Testis (tissue), 3 donors: ENCODE measurements around the gene MAP3K14. TPM values are rescaled to one million over a fixed set of nuclear protein-coding genes. Genes with fewer than 3 reads are reported as not detected.

Source experiments
- DNase-seq: peaks from one replicate; pipeline ENCODE4 v3.0.0-alpha.2; 2019
- H3K27ac ChIP-seq, 2 donors: fragments of 200-600 bp; sonication (generic); one replicate each; pipeline ENCODE4 v1.5.1; 2019
- H3K27me3 ChIP-seq: fragments of 200-600 bp; sonication (generic); one replicate; pipeline ENCODE4 v1.5.1; 2019
- H3K36me3 ChIP-seq: fragments of 200-600 bp; sonication (generic); one replicate; pipeline ENCODE4 v1.5.1; 2017; ENCODE audit warnings: low read depth; ENCODE audit errors: missing control alignments
- H3K4me1 ChIP-seq: fragments of 200-600 bp; sonication (generic); one replicate; pipeline ENCODE4 v1.5.1; 2019
- H3K4me3 ChIP-seq, 2 donors: fragments of 200-600 bp; sonication (generic); one replicate each; pipeline ENCODE4 v1.5.1; 2017 to 2019
- H3K9me3 ChIP-seq: fragments of 200-600 bp; sonication (generic); one replicate; pipeline ENCODE4 v1.5.1; 2017
- CTCF ChIP-seq, 3 experiments: fragments of 450-650 bp in 2 of 3; fragments of 200-600 bp in 1 of 3; sonication (generic) in 1 of 3; IDR thresholded peaks; one replicate each; pipeline ENCODE4 v1.5.1; 2016 to 2019; ENCODE audit warnings: antibody characterized with exemption in 3 of 3, mild to moderate bottlenecking in 2 of 3, moderate library complexity in 1 of 3
- POLR2A ChIP-seq: fragments of 450-650 bp; IDR thresholded peaks from one replicate; pipeline ENCODE4 v1.6.1; 2017; ENCODE audit warnings: antibody characterized with exemption, mild to moderate bottlenecking, moderate library complexity
- WGBS, 2 donors: methylation state at CpG; one replicate each; pipeline ENCODE4 v1.1.5; 2018; 5-methylcytosine and 5-hydroxymethylcytosine counted together
- intact Hi-C: fragments of 100-400 bp; cut with DNase I; formaldehyde crosslinking; loops from one replicate; pipeline ENCODE4 v1.15.1; 2023; ENCODE audit warnings: low total_unique reads
- polyA plus RNA-seq: library from polyadenylated mRNA; stranded (reverse); fragments of 350-450 nt; fragmentation: Illumina TruSeq; extraction: RNeasy Lipid Tissue Mini Kit (QIAGEN cat#74804); gene quantifications from one replicate; pipeline ENCODE4 v1.2.3, GENCODE V29; 2014; ENCODE audit warnings: low read depth, low replicate concordance; ENCODE audit not compliant: insufficient read depth
- total RNA-seq, 2 donors: library from RNA; depleted of rRNA; stranded (reverse); fragments of >200 nt; gene quantifications; one replicate each; pipeline ENCODE4 v1.2.3, GENCODE V29; 2016

The MAP3K14 gene
- total and polyA plus RNA-seq, 3 donors from 2014 or later, result 12.4 to 24.9 (median 14.6) TPM

GRCh38 chr17:45310380-45311324, 6.2 kb downstream of the MAP3K14 start:
- no peak for TF ChIP-seq POLR2A
- TF ChIP-seq CTCF (IDR thresholded peaks at IDR 0.05), result no peak
- Histone ChIP-seq H3K27ac (peak overlapping the region in 1 of 2 donors; percentile 31), H3K4me1 (peaks cover 54% of the 10 kb centered on the region), H3K4me3 (no peak overlapping the region), H3K9me3 (no peaks in the 10 kb centered on the region), H3K27me3 (no peaks in the 10 kb centered on the region), H3K36me3 (no peaks in the 10 kb centered on the region)
- intact Hi-C loops, result no loop called here
- WGBS, 2 donors, result 32 to 38% methylated on average over 3 of the region's 3 CpGs
- peak; percentile 59 for DNase-seq

- H3K9me3 ChIP-seq, result no peaks in the 10 kb centered on the region
- 91 to 95% methylated on average over 4 of the region's 4 CpGs for WGBS, 2 donors
- no peak overlapping the region for H3K4me3 ChIP-seq
- H3K27ac ChIP-seq, result no peak overlapping the region
- H3K27me3 ChIP-seq, result no peaks in the 10 kb centered on the region
- intact Hi-C loops, result no loop called here
- DNase-seq, result no peak
- TF ChIP-seq POLR2A (no peak), CTCF (IDR thresholded peaks at IDR 0.05) (no peak)
- no peaks in the 10 kb centered on the region for H3K36me3 ChIP-seq
- peaks cover 45% of the 10 kb centered on the region for H3K4me1 ChIP-seq
Observed at GRCh38 chr17:45309400-45309799, 7.4 kb downstream of the MAP3K14 start.

- Histone ChIP-seq H3K4me3 (no peak overlapping the region), H3K36me3 (no peaks in the 10 kb centered on the region), H3K9me3 (no peaks in the 10 kb centered on the region), H3K27ac (no peak overlapping the region), H3K4me1 (peaks cover 41% of the 10 kb centered on the region), H3K27me3 (no peaks in the 10 kb centered on the region)
- TF ChIP-seq POLR2A, result no peak
- TF ChIP-seq CTCF (IDR thresholded peaks at IDR 0.05), result no peak
- WGBS, 2 donors, result 97 to 99% methylated on average over 5 of the region's 5 CpGs
- intact Hi-C loops, result no loop called here
- DNase-seq, result no peak
Observed at GRCh38 chr17:45308840-45309239, 8.0 kb downstream of the MAP3K14 start.

- no peaks in the 10 kb centered on the region for H3K36me3 ChIP-seq
- no peaks in the 10 kb centered on the region for H3K9me3 ChIP-seq
- H3K27me3 ChIP-seq, result no peaks in the 10 kb centered on the region
- no peak for TF ChIP-seq CTCF (IDR thresholded peaks at IDR 0.05)
- no peak for TF ChIP-seq POLR2A
- no peak for DNase-seq
- peaks cover 33% of the 10 kb centered on the region for H3K4me1 ChIP-seq
- H3K27ac ChIP-seq, result peak overlapping the region; percentile 64 to 83
- 77 to 78% methylated on average over 6 of the region's 6 CpGs for WGBS, 2 donors
- intact Hi-C loops, result no loop called here
- no peak overlapping the region for H3K4me3 ChIP-seq
Observed at GRCh38 chr17:45308016-45308365, 8.8 kb downstream of the MAP3K14 start.
